Medulla oblongata (tissue), 1 donor: ENCODE data around the gene ACOT7.
"Not testable (repeated sequence)": the region's sequence is repeated elsewhere in the genome, so short reads cannot be mapped to it uniquely, and the experiment has no call there.

Experiments used
- DNase-seq: peaks from one replicate; pipeline ENCODE4 v3.0.0-alpha.2; 2015; ENCODE audit errors: extremely low spot score

Gene ACOT7

GRCh38 chr1:6396998-6397397 lies 3.4 kb upstream of the ACOT7 start:
- DNase-seq = no peak

GRCh38 chr1:6395781-6396244 lies 2.2 kb upstream of the ACOT7 start:
- not testable (repeated sequence) for DNase-seq

- DNase-seq = not testable (repeated sequence)
These were observed 1.6 kb upstream of the ACOT7 start for GRCh38 chr1:6395130-6395529.

GRCh38 chr1:6392809-6393399 lies 663 bp downstream of the ACOT7 start:
- no peak for DNase-seq

GRCh38 chr1:6391951-6392808 lies 1.4 kb downstream of the ACOT7 start:
- DNase-seq = no peak

GRCh38 chr1:6389971-6390370 lies 3.6 kb downstream of the ACOT7 start:
- no peak for DNase-seq

- DNase-seq = no peak
These were observed 7.1 kb downstream of the ACOT7 start for GRCh38 chr1:6386371-6386949.

- DNase-seq = peak; percentile 49
These were observed 7.9 kb downstream of the ACOT7 start for GRCh38 chr1:6385488-6386191.

GRCh38 chr1:6384962-6385361 lies 8.6 kb downstream of the ACOT7 start:
- DNase-seq = peak; percentile 85

GRCh38 chr1:6384135-6384534 lies 9.4 kb downstream of the ACOT7 start:
- DNase-seq = no peak

GRCh38 chr1:6380037-6380436 lies 13.5 kb downstream of the ACOT7 start:
- DNase-seq = no peak

GRCh38 chr1:6378096-6378746 lies 15.3 kb downstream of the ACOT7 start:
- DNase-seq = no peak

- no peak for DNase-seq
These were observed 19.4 kb downstream of the ACOT7 start for GRCh38 chr1:6373961-6374720.

GRCh38 chr1:6372236-6372635 lies 21.3 kb downstream of the ACOT7 start:
- not testable (repeated sequence) for DNase-seq

- no peak for DNase-seq
These were observed 23.6 kb downstream of the ACOT7 start for GRCh38 chr1:6370006-6370405.

- peak; percentile 50 for DNase-seq
These were observed 26.1 kb downstream of the ACOT7 start for GRCh38 chr1:6367381-6368012.

GRCh38 chr1:6365047-6365446 lies 28.5 kb downstream of the ACOT7 start:
- DNase-seq = no peak

GRCh38 chr1:6363085-6363884 lies 30.3 kb downstream of the ACOT7 start:
- DNase-seq = peak; percentile 60

- no peak for DNase-seq
These were observed 32.3 kb downstream of the ACOT7 start for GRCh38 chr1:6361124-6361775.
